ENCODE data around the gene HMCN2.

- TF ChIP-seq POLR2AphosphoS5 (IDR thresholded peaks at IDR 0.05) (no peak), POLR2A (IDR thresholded peaks at IDR 0.05) (no peak)
- TF ChIP-seq, protein P1, sequence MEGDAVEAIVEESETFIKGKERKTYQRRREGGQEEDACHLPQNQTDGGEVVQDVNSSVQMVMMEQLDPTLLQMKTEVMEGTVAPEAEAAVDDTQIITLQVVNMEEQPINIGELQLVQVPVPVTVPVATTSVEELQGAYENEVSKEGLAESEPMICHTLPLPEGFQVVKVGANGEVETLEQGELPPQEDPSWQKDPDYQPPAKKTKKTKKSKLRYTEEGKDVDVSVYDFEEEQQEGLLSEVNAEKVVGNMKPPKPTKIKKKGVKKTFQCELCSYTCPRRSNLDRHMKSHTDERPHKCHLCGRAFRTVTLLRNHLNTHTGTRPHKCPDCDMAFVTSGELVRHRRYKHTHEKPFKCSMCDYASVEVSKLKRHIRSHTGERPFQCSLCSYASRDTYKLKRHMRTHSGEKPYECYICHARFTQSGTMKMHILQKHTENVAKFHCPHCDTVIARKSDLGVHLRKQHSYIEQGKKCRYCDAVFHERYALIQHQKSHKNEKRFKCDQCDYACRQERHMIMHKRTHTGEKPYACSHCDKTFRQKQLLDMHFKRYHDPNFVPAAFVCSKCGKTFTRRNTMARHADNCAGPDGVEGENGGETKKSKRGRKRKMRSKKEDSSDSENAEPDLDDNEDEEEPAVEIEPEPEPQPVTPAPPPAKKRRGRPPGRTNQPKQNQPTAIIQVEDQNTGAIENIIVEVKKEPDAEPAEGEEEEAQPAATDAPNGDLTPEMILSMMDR (IDR thresholded peaks at IDR 0.05): no peak
Measured at GRCh38 chr9:130288926-130289690, 23.5 kb downstream of the HMCN2 start.
